Measurements from ENCODE around the gene SELENOW.
A peak's percentile ranks its signal among the peaks of the same experiment; 100 is the strongest.
"Not testable (repeated sequence)": the region's sequence is repeated elsewhere in the genome, so short reads cannot be mapped to it uniquely, and the experiment has no call there.

SELENOW gene

DNA sequence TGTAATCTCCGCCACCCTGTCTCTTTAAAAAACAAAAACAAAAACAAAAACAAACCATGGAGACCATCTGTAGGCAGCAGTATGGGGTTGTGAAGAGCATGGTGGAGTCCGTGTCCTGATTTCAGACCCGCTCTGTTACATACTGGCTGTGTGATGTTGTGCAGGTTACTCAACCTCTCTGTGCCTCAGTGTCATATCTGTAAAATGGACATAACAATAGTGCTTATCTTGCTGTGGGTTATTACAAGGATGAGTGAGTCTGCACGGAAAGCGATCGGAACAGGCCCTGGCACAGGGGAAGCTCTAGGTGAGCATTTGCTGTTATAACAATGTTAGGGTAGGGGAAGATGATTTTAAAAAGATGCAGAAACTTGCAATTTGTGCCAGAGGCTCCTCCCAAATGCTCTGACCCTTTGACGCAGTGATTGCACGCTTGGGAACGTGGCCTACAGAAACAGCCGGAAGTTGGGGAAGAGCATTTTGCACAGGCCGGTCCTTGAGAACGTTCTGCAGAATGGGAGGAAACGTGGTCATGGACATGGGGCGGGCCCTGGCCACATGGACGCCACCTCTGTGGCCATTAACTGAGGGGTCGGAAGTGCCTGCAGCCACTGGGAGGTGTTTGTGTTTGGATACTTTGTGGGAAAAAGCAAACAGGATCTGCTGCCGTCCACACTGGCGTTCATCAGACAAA is 15.7 kb upstream of the SELENOW start:
- ChIA-PET CTCF (no interaction called here), POLR2A (no interaction called here)
- TF ChIP-seq FOXK2 (IDR thresholded peaks at IDR 0.05) (no peak), FOXM1 (IDR thresholded peaks at IDR 0.05; ENCODE audit: borderline replicate concordance) (no peak), ZNF384 (IDR thresholded peaks at IDR 0.05) (no peak), FOXA1 (IDR thresholded peaks at IDR 0.05) (no peak), HDGF (IDR thresholded peaks at IDR 0.05; ENCODE audit: borderline replicate concordance) (no peak), SUZ12 (IDR thresholded peaks at IDR 0.05) (no peak), LEF1 (IDR thresholded peaks at IDR 0.05; ENCODE audit: borderline replicate concordance) (no peak), L3MBTL2 (conservative IDR thresholded peaks at IDR 0.05) (no peak), BHLHE40 (IDR thresholded peaks at IDR 0.05; ENCODE audit: borderline replicate concordance) (no peak), ELF4 (IDR thresholded peaks at IDR 0.05) (no peak)
- TF ChIP-seq, protein P1, sequence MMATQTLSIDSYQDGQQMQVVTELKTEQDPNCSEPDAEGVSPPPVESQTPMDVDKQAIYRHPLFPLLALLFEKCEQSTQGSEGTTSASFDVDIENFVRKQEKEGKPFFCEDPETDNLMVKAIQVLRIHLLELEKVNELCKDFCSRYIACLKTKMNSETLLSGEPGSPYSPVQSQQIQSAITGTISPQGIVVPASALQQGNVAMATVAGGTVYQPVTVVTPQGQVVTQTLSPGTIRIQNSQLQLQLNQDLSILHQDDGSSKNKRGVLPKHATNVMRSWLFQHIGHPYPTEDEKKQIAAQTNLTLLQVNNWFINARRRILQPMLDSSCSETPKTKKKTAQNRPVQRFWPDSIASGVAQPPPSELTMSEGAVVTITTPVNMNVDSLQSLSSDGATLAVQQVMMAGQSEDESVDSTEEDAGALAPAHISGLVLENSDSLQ (IDR thresholded peaks at IDR 0.05): no peak
- DNase-seq (ENCODE audit: extremely low spot score): no peak

DNA sequence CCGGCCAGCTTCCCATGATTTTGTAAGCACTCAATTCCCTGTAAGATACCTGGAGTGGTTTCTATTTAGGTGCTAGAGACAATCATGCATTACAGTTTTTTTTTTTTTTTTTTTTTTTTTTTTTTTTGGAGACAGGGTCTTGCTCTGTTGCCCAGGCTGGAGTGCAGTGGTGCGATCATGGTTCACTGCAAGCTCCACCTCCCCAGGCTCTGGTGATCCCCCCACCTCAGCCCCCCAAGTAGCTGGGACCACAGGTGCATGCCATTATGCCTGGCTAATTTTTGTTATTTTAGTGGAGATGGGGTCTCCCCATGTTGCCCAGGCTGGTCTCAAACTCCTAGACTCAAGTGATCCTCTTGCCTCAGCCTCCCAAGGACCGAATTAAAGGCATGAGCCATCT is 13.8 kb upstream of the SELENOW start:
- DNase-seq (ENCODE audit: extremely low spot score); POLR2A ChIA-PET: not testable (repeated sequence)
- CTCF ChIA-PET: interaction anchor here (0.6 to 1.6 kb wide), 4 partner anchors 24 to 336 kb away, joined by 3 to 15 read pairs (median 4); no protein-coding TSS in a partner anchor

DNA sequence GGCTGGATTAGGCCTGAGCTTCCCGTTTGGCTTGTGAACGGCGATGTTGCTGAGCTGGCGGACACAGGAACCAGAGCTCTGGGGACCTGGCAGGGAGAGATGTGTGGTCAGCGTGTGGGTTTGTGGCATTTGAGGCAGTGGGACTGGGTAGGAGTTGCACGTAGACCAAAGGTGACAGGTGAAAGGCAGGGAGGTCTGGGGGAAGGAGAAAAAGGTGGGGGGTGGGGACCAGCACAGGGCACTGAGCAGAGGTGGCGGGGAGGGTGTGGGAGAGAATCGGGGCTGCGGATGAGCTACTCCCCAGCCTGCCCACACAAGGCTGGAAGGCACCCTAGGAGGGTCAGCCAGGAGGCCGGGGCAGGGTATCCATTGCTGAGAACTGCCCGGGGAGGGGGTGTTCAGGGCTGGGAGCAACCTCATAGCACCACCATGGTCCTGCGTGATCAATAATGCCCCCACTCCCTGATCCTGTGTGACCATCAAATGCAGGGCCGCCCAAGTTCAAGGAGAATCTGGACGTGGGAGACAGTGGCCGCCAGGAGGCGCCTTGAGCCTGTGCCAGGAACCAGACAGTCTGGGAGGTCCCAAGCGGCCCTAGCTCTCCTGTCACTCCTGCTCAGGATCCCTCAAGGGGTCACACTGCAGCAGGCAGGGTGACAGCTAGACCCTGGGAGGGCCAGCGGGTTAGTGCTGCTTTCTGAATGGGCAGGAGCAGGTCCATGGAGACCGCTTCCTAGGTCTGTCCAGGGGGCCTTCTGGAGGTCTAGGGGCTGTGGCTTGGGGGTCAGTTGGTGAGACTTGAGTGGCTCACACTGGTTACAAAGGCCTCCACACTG is 12.8 kb upstream of the SELENOW start:
- POLR2A ChIA-PET: no interaction called here
- TF ChIP-seq ELF4 (IDR thresholded peaks at IDR 0.05) (no peak), FOXM1 (IDR thresholded peaks at IDR 0.05; ENCODE audit: borderline replicate concordance) (no peak), BHLHE40 (IDR thresholded peaks at IDR 0.05; ENCODE audit: borderline replicate concordance) (no peak), NFRKB (IDR thresholded peaks at IDR 0.05) (no peak), ZNF384 (IDR thresholded peaks at IDR 0.05) (no peak), CTBP1 (IDR thresholded peaks at IDR 0.05; ENCODE audit: borderline replicate concordance) (no peak)
- TF ChIP-seq, protein P1 (IDR thresholded peaks at IDR 0.05): peak; percentile 78
- CTCF ChIA-PET: interaction anchor here (0.6 to 1.6 kb wide), 8 partner anchors 16 to 663 kb away, joined by 3 to 15 read pairs (median 4); partner anchors contain the start of gene EHD2
- DNase-seq (ENCODE audit: extremely low spot score): peak; percentile 74

DNA sequence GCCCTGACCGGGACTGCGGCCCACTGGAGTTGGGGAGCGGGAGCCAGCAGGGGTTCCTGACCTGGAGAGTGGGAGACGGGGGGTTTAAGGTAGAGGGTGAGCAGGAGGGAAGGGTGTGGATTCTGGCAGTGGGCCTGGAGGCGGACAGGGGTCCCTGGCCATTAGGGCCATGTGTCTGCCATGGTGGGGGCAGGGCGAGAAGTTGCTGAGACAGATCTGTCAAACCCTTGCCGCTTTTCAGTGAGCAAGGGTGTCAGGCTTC is 12.2 kb upstream of the SELENOW start:
- CTCF ChIA-PET: interaction anchor here (1.6 kb wide), 1 partner anchor 22 kb away, joined by 15 read pairs; no protein-coding TSS in a partner anchor
- DNase-seq (ENCODE audit: extremely low spot score): no peak
- no peak for TF ChIP-seq HDGF (IDR thresholded peaks at IDR 0.05; ENCODE audit: borderline replicate concordance)
- no peak for TF ChIP-seq ELF4 (IDR thresholded peaks at IDR 0.05)
- no peak for TF ChIP-seq SP1 (IDR thresholded peaks at IDR 0.05)
- TF ChIP-seq TARDBP (IDR thresholded peaks at IDR 0.05): no peak
- TF ChIP-seq BHLHE40 (IDR thresholded peaks at IDR 0.05; ENCODE audit: borderline replicate concordance): no peak
- TF ChIP-seq FOXM1 (IDR thresholded peaks at IDR 0.05; ENCODE audit: borderline replicate concordance): no peak
- TF ChIP-seq LEF1 (IDR thresholded peaks at IDR 0.05; ENCODE audit: borderline replicate concordance): no peak
- TF ChIP-seq, protein P1 (IDR thresholded peaks at IDR 0.05): no peak
- TF ChIP-seq FOXA1 (IDR thresholded peaks at IDR 0.05): no peak
- TF ChIP-seq FOXK2 (IDR thresholded peaks at IDR 0.05): no peak
- no peak for TF ChIP-seq ARNT (IDR thresholded peaks at IDR 0.05)
- no peak for TF ChIP-seq L3MBTL2 (conservative IDR thresholded peaks at IDR 0.05)
- no peak for TF ChIP-seq ZNF384 (IDR thresholded peaks at IDR 0.05)
- TF ChIP-seq NFRKB (IDR thresholded peaks at IDR 0.05): no peak
- TF ChIP-seq SUZ12 (IDR thresholded peaks at IDR 0.05): no peak
- TF ChIP-seq CTBP1 (IDR thresholded peaks at IDR 0.05; ENCODE audit: borderline replicate concordance): no peak
- POLR2A ChIA-PET: no interaction called here

DNA sequence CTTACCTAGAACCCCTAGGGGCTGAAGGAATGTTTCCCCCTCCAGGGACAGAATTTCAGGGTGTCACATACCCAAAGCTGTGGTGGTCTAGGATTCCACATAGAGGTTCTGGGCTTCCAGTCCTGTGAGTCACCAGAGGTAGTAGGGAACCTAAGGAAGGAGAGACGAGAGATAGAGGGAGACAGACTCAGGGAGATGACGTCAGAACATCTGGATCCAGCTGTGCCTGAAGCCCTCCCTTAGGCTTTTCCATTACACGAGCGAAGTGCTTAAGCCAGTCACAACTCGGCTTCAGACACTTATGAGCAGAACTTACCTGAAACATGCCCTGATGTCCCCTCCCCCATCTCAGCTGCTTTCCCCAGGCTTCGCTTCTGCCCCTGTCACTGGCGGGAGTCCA is 11.8 kb upstream of the SELENOW start:
- no peak for DNase-seq (ENCODE audit: extremely low spot score)
- TF ChIP-seq LEF1 (IDR thresholded peaks at IDR 0.05; ENCODE audit: borderline replicate concordance) (no peak), FOXA1 (IDR thresholded peaks at IDR 0.05) (no peak), SP1 (IDR thresholded peaks at IDR 0.05) (no peak), NFRKB (IDR thresholded peaks at IDR 0.05) (no peak), FOXK2 (IDR thresholded peaks at IDR 0.05) (no peak), ARNT (IDR thresholded peaks at IDR 0.05) (no peak), BHLHE40 (IDR thresholded peaks at IDR 0.05; ENCODE audit: borderline replicate concordance) (no peak), FOXM1 (IDR thresholded peaks at IDR 0.05; ENCODE audit: borderline replicate concordance) (no peak)
- ChIA-PET POLR2A (interaction anchor here (1.2 kb wide), 1 partner anchor 11 kb away, joined by 3 read pairs; no protein-coding TSS in a partner anchor), CTCF (no interaction called here)

DNA sequence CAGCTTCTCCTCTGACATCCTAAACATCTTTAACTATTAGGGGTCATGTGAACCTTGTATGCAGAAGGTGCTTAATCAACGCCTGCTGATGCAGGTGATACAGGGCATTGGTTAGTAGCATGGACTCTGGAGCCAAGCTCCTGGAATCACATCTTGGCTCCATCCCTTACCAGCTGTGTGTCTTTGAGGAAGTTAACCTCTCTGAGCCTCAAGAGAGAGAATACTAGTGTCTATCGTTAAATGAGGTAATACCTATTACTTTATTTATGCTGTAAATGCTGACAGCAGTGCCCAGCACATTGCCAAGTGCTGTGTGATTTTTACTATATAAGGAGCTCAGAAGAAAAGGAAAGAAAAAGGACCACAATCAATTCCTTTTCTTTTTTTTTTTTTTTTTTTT is 11.2 kb upstream of the SELENOW start:
- CTCF ChIA-PET: no interaction called here
- POLR2A ChIA-PET: interaction anchor here (1.2 kb wide), 1 partner anchor 10 kb away, joined by 3 read pairs; no protein-coding TSS in a partner anchor
- no peak for DNase-seq (ENCODE audit: extremely low spot score)
- TF ChIP-seq ELF4 (IDR thresholded peaks at IDR 0.05) (no peak), CTBP1 (IDR thresholded peaks at IDR 0.05; ENCODE audit: borderline replicate concordance) (no peak), SUZ12 (IDR thresholded peaks at IDR 0.05) (no peak), BHLHE40 (IDR thresholded peaks at IDR 0.05; ENCODE audit: borderline replicate concordance) (no peak), ZNF384 (IDR thresholded peaks at IDR 0.05) (no peak), ARNT (IDR thresholded peaks at IDR 0.05) (no peak), FOXM1 (IDR thresholded peaks at IDR 0.05; ENCODE audit: borderline replicate concordance) (no peak), FOXK2 (IDR thresholded peaks at IDR 0.05) (no peak), TARDBP (IDR thresholded peaks at IDR 0.05) (no peak), HDGF (IDR thresholded peaks at IDR 0.05; ENCODE audit: borderline replicate concordance) (no peak), LEF1 (IDR thresholded peaks at IDR 0.05; ENCODE audit: borderline replicate concordance) (no peak), FOXA1 (IDR thresholded peaks at IDR 0.05) (no peak), NFRKB (IDR thresholded peaks at IDR 0.05) (no peak), SP1 (IDR thresholded peaks at IDR 0.05) (no peak), L3MBTL2 (conservative IDR thresholded peaks at IDR 0.05) (no peak)
- TF ChIP-seq, protein P1 (IDR thresholded peaks at IDR 0.05): no peak

Measured in HEK293T (cell line).